OCI-M1 (cell line): ENCODE results near the gene KRTAP1-5.
"Not testable (repeated sequence)": the region's sequence is repeated elsewhere in the genome, so short reads cannot be mapped to it uniquely, and the experiment has no call there.

Source experiments
- DNase-seq: peaks from one replicate; lab custom pipeline; 2025; lab: John Stamatoyannopoulos, UW

The KRTAP1-5 gene, protein sequence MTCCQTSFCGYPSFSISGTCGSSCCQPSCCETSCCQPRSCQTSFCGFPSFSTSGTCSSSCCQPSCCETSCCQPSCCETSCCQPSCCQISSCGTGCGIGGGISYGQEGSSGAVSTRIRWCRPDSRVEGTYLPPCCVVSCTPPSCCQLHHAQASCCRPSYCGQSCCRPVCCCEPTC

DNA sequence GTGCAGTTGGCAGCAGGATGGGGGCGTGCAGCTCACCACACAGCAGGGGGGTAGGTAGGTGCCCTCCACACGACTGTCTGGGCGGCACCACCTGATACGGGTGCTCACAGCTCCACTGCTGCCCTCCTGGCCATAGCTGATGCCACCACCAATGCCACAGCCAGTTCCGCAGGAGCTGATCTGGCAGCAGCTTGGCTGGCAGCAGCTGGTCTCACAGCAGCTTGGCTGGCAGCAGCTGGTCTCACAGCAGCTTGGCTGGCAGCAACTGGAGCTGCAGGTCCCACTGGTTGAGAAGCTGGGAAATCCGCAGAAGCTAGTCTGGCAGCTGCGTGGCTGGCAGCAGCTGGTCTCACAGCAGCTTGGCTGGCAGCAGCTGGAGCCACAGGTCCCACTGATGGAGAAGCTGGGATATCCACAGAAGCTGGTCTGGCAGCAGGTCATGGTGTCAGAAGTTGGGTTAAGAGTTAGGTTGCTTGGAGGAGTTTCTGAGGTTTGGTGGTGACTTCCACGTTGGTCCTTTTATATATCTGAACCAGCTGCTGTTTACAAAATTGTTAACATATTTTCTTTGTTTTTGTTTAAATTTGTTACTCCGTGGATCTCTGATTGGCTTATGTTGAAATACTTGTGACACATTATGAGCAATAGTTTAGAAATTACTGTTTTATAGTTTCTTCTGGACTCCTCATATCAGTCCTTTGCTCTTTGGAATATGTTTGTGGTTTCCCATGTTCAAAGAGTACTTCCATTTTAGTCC lies at the start of gene KRTAP1-5:
TSS of gene KRTAP1-5 (minus strand) at position 494 of the 757 bp plus-strand sequence. CDS start at position 441, 53 bp downstream.
- no peak for DNase-seq

GRCh38 chr17:41076788-41077187 lies 49.8 kb upstream of the KRTAP1-5 start:
- DNase-seq, result no peak

- no peak for DNase-seq
Observed at GRCh38 chr17:41073676-41074075, 46.7 kb upstream of the KRTAP1-5 start.

DNA sequence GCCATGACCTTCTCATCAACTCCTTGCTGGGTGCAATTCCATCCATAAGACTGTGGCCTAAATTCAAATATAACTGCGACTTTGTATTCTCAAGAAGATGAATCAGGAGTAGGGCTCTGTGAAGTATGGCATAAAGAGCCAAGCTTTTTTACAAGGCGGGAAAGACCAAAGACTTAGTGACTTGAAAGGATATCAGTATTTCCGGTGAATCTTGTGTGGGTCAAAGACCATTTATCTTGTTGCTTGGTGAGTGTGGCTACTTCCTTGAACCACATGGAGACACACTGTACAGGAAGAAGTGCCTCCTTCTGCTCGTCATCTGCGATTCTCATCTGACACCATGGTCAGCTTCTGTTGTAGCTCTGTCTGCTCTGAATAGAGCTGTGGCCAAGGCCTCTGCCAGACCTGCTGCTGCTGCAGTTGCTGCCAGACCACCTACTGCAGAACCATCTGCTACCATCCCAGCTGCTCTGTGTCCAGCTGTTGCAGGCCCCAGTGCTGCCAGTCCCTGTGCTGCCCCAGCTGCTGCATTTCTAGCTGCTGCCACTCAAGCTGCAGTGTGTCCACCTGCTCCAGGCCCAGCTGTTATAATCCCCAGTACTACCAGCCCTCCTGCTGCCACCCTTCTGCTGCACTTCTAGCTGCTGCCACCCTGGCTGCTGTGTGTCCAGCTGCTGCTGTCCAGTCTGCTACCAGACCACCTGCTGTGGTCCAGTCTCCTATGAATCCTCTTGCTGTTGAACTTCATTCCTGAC lies 44.8 kb upstream of the KRTAP1-5 start:
- DNase-seq, result no peak

GRCh38 chr17:41069031-41069430 lies 42.0 kb upstream of the KRTAP1-5 start:
- DNase-seq, result no peak

DNA sequence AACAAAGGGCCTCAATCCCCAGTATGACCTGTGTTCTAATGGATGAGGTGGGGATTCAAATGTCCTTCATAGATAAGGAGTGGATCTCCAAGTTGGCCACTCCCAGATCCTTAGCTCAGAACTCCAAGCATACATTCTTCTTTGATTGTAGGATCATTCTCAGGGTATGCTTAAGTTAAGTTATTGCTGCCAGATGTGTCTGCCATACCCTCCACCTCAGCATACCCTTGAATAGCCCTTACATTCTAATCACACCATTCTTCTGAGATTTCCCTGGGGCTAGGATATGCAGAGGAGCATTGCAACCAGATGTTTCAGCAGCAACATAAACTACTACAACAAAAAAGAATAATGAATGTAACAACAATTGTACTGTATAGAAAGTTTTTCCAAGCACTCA lies 40.3 kb upstream of the KRTAP1-5 start:
- DNase-seq, result no peak

GRCh38 chr17:41065829-41066624 lies 39.0 kb upstream of the KRTAP1-5 start, which contains the start of gene KRTAP2-4:
Gene KRTAP2-4 (minus strand): TSS chr17:41065879. CDS start chr17:41065845, 34 bp downstream.
- peak; percentile 91 for DNase-seq

DNA sequence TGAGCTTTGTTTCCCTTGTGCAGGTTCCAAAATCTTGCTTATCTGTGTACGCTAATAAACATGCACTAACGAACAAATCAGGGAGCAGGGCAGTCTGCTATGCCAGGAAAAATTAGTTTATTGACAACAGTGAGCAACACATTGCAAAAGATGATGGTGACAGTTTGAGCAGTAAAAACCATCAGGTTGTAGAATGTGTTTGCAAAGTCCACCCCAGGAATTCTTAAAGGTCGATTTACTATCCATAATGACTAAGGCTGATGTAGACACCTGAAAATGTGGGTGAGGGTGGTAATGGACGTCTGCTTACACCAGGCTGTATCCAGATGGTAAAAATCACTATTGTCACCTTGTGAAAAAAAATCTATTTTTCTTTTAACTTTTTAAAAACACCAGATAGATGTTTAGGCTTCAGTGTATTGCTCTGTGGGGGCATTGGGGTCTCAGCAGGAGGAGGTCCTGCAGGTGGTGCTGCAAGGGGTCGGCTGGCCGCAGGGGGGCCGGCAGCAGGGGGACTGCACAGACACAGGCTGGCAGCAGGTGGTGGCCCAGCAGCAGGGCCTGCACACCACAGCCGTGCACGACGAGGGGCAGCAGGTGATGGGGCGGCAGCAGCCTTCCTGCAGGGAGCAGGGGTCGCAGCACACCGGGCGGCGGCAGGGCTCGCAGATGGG lies 38.1 kb upstream of the KRTAP1-5 start:
- DNase-seq, result peak; percentile 9

DNA sequence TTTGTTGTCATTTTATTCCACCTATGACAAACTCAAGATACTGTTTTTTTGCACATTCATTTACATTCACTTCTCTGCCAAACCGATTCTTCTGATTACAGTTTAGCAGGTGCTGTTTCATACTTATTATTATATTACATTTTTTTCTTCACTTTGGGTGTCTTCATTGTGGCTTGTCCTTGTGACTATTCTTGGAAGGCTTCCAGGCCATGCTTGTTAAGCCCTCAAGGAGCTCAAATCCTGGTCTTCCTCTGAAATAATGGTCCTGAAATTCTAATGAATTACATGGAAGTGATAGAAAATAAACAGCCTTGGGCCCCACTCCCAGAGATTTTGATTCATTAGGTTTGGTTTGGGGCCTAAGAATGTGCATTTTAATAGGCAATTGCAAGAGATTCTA lies 37.3 kb upstream of the KRTAP1-5 start:
- DNase-seq, result peak; percentile 46

GRCh38 chr17:41063449-41063848 lies 36.4 kb upstream of the KRTAP1-5 start:
- DNase-seq, result no peak

DNA sequence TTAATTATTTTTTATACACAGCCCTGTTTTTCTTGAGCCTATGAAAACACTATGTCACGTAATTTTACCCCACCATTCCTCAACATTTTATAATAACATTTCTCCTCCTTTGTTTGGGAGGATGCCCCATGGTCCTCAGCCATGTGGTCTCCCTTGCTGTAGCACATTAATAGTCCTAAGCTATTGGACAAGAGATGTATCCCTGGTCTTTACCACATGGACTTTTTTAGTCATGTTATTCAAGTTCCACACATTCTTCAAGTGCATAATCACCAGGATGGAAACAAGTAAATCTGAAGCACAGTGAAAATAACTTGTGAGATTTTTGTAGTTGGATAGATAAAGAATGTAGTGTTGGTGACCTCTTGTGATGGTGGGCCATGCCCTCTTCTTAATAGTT lies 35.0 kb upstream of the KRTAP1-5 start:
- DNase-seq, result no peak

GRCh38 chr17:41060052-41060604 lies 33.1 kb upstream of the KRTAP1-5 start, which contains the start of gene KRTAP2-3:
Gene KRTAP2-3 (minus strand): TSS chr17:41060114. CDS start chr17:41060050, 64 bp downstream.
- no peak for DNase-seq

DNA sequence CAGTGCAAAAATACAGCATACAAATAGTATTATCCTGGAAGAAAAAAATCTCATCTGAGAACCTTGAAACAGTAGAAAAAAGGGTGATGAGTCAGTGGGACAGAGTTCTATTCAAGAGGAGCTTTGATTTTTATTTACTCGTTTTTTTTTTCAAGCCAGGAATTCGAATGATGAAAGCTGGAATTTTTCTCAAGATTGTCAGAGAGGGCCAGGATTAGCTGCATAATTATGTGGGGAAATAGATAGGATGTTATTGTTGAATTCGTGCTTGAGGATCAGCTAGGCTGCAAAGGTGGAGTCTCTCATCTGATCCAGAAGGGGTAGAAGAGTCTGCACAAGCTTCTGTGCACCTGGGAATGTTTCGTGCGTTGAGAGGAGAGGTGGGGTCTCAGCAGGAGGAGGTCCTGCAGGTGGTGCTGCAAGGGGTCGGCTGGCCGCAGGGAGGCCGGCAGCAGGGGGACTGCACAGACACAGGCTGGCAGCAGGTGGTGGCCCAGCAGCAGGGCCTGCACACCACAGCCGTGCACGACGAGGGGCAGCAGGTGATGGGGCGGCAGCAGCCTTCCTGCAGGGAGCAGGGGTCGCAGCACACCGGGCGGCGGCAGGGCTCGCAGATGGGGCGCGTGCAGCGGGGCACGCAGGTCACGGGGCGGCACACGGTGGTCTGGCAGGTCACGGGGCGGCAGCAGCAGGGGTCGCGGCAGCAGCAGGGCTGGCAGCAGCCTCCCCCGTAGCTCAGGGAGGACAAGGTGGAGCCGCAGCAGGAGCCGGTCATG lies 32.5 kb upstream of the KRTAP1-5 start:
- not testable (repeated sequence) for DNase-seq

- no peak for DNase-seq
Observed at GRCh38 chr17:41058741-41059140, 31.7 kb upstream of the KRTAP1-5 start.

DNA sequence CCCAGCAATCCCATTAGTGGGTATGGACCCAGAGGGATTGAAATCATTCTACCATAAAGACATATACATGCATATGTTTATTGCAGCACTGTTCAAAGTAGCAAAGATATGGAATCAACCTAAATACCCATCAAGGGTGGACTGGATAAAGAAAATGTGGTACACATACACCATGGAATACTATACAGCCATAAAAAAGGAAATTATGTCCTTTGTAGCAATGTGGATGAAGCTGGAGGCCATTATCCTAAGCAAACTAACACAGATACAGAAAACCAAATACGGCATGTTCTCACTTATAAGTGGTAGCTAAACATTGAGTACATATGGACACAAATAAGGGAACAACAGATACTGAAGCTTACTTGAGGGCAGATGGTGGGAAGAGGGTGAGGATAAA lies 30.5 kb upstream of the KRTAP1-5 start:
- DNase-seq, result no peak

DNA sequence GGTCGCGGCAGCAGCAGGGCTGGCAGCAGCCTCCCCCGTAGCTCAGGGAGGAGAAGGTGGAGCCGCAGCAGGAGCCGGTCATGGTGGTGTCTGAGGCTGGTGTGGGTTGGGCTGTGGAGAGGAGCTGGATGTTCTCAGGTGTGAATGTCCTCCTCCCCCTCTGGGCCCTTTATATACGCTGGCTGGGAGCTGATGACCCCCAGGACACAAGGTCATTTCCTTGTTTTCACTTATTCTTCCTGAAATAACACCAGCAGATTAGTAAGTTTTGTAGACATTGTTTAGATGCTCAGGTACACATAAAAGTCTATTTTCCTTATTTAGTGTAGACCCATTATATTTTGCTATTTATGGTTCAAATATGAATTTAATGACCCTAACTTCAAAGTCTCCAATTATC lies 28.1 kb upstream of the KRTAP1-5 start, which contains the start of gene KRTAP2-2:
TSS of gene KRTAP2-2 (minus strand) at position 101 of the 400 bp plus-strand sequence. CDS start at position 82, 19 bp downstream.
- not testable (repeated sequence) for DNase-seq

DNA sequence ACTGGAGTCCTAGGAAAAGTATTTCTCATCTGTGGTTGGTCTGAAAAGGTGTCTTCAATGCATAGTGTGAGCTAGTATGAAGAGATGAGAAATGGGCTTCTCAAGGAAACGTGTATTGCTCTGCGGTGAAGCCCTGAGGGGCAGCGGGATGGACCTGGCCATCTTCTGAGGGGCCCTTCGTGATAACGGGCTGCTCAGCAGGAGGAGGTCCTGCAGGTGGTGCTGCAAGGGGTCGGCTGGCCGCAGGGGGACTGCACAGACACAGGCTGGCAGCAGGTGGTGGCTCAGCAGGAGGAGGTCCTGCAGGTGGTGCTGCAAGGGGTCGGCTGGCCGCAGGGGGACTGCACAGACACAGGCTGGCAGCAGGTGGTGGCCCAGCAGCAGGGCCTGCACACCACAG lies 27.5 kb upstream of the KRTAP1-5 start:
- DNase-seq, result not testable (repeated sequence)

GRCh38 chr17:41054025-41054424 lies 27.0 kb upstream of the KRTAP1-5 start:
- no peak for DNase-seq

DNA sequence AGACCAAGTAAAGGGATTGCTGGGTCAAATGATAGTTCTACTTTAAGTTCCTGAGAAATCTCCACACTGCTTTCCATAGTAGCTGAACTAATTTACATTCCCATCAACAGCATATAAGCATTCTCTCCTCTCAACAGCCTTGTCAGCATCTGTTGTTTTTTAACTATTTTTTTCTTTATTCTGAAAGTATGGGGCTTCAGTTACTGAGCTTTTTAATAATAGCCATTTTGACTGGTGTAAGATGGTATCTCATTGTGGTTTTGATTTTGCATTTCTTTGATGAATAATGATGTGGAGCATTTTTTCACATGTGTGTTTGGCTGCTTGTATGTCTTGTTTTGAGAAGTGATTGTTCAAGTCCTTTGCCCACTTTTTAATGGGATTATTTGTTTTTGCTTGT lies 25.6 kb upstream of the KRTAP1-5 start:
- no peak for DNase-seq

DNA sequence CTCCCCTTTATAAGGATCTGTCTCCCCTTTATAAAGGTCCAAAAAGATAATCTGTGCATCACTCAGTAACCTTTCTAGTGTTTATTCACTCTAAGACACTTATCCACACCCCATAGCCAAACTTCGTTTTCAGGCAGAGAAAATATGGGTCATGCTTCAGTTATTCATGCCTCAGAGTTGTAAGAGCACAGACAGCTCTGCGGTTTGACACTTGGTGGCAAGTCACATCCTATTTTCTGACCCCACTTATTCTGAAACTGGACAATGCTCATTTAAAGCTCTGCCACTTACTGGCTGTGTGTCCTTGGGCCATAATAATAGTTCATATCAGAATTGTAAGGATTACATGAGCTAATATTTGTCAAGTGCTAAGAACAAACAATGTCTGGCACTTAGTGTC lies 22.1 kb upstream of the KRTAP1-5 start:
- DNase-seq, result no peak
